HG02759 (cell line): ENCODE data around the gene TRERF1.
"Not testable (repeated sequence)": the region's sequence is repeated elsewhere in the genome, so short reads cannot be mapped to it uniquely, and the experiment has no call there.

Experiments used
- ATAC-seq: cut with Tn5 transposase; IDR thresholded peaks from one replicate; pipeline ENCODE4 v1.9.1; 2021; ENCODE audit warnings: mild to moderate bottlenecking, moderate library complexity; ENCODE audit not compliant: unreplicated experiment

TRERF1 gene

DNA sequence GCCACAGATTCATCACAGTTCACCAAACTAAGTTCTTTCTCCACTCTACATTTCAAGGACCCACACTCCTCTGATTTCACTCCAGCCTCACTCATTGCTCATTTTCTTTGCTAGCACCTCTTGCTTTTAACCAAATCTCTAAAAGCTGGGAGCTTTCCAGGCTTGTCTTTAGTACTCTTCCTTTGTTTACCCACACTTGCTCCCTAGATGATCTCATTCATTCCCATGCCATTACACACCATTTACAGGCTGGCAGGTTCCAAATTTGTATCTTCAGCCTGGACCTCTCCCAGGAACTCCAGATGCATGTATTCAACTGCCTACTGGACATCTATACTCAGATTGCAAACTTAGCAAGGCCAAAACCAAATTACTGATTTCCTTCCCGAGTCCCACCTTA is 251.7 kb downstream of the TRERF1 start:
- ATAC-seq = no peak

GRCh38 chr6:42199106-42199981 is 252.4 kb downstream of the TRERF1 start:
- ATAC-seq = no peak

GRCh38 chr6:42197555-42198362 is 254.0 kb downstream of the TRERF1 start:
- no peak for ATAC-seq

- no peak for ATAC-seq
Observed at GRCh38 chr6:42195415-42195814, 256.3 kb downstream of the TRERF1 start.

DNA sequence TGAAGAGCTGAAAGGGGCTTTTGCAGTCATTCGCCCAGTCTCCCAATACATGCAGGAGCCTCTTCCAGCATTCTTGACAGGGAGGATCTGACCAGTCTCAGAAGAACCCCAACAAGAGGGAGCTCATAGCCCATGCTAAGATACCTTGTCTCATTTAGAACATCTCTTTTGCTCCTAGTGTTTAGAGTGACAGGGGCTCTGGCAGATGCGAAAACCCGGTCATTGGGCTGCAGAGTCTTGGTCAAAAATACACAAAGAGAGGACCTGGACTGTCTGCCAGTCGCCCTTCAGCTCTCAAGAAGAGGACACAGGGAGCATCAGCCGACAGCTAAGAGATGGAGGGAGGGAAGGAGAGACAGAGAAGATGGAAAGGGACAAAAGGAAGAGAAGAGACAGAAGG is 257.7 kb downstream of the TRERF1 start:
- ATAC-seq = no peak

- ATAC-seq = no peak
Observed at GRCh38 chr6:42193491-42193894, 258.2 kb downstream of the TRERF1 start.

DNA sequence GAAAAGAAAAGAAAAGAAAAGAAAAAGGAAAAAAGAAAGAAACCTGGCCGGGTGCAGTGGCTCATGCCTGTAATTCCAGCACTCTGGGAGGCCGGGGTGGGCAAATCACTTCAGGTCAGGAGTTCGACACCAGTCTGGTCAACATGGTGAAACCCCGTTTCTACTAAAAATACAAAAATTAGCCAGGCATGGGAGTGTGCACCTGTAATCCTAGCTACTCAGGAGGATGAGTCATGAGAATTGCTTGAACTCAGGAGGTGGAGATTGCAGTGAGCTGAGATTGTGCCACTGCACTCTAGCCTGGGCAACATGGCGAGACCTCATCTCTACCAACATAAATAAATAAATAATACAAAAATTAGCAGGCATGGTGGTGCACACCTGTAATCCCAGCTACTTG is 259.3 kb downstream of the TRERF1 start:
- not testable (repeated sequence) for ATAC-seq

- no peak for ATAC-seq
Observed at GRCh38 chr6:42190554-42191183, 261.1 kb downstream of the TRERF1 start.

DNA sequence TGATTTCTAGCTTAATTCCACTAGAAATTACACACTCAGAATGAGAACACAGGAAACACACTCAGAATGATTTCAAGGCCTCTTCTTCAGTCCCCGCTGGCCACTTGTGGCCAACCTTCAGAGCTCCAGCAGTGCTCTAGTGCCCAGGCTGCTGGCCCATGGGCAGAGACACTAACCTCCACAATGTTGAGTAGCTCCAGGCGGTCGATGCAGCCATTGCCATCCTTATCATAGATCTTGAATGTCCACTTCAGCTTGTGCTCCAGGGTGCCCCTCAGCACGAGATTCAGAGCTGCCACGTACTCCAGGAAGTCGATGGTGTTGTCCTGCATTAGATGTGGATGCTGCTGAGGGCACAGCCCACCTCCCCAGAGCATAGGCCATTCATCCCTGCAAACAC is 263.3 kb downstream of the TRERF1 start:
- ATAC-seq = no peak

GRCh38 chr6:42185597-42185996 is 266.1 kb downstream of the TRERF1 start:
- no peak for ATAC-seq

DNA sequence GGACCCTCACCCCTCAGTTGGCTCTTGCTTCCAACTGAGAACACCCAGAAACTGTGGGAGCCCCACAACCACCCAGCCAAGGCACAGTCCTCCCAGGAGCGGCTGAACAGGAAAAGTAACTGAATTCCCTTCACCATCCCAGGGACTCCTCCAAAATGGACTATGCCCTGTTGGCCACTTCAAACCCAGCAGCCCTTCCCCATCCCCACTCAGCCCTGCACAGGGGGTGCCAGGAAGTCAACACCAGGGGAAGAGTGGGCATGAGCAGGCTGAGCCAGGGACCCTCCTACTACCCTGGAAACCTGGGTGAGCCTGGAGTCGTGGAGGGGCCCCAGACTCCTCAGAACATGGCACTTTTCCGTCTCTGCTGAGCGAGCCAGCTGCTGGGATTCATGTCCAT is 267.3 kb downstream of the TRERF1 start:
- ATAC-seq = no peak

- ATAC-seq = no peak
Observed at GRCh38 chr6:42182101-42182500, 269.6 kb downstream of the TRERF1 start.

- no peak for ATAC-seq
Observed at GRCh38 chr6:42179945-42180313, 271.8 kb downstream of the TRERF1 start.

DNA sequence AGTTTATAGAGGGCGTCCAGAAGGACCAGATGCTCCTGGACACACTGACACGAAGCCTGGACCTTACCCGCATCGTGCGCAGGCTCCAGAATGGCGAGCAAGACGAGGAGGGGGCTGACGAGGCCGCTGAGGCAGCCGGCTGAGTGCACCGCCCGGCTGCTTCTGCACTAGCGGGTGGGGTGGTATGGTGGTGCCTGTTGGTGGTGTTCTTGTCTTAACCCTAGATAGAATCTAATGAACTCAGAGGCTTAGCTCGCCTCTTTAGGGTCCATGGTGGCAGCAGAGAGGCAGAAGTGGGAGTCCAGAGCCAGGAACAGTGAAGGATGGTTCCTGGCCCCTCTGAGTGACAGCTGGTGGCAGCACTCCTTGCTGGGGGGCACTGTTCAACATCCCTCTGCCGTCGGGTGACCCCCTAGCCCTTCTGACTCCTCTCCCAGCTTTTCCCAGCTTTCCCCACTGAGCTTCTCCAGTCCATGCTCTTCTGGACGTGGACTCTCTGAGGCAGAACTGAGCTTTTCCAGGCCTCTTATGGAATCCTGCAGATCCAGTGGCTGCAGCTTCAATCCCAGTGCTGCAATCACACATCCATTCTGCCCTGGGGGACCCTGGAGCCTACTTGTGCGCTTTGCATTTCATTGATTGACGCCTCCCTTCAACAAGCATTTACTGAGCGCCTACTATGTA is 272.3 kb downstream of the TRERF1 start:
- no peak for ATAC-seq

- no peak for ATAC-seq
Observed at GRCh38 chr6:42177514-42178364, 274.0 kb downstream of the TRERF1 start.

GRCh38 chr6:42176981-42177380 is 274.7 kb downstream of the TRERF1 start:
- ATAC-seq = no peak

DNA sequence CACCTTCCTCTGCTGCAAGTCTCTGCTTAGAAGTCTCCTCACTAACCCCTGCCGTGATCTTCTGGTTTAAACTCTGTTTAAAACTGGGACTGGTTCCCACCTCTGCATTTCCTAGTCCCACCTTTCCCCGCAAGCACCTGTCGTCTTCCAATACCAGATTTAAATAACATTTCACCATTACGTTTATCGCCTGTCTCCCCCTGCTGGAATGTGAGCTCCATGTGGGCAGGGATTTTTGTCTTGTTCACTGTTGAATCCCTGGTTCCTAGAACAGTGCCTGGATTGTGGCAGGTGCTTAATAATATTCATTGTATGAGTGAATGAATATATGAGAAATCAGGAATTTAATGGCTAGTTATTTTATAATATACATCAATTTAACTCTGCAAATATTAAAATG is 275.9 kb downstream of the TRERF1 start:
- ATAC-seq = no peak
